Kidney (tissue), 14 donors: Measurements from ENCODE around the gene CYP11A1. TPM values are rescaled to one million over a fixed set of nuclear protein-coding genes. Genes with fewer than 3 reads are reported as not detected.

Experiments
- DNase-seq, 5 donors: peaks; one replicate each; pipeline ENCODE4 v3.0.0-alpha.2; 2013 to 2020
- FAIRE-seq: peaks from 2 replicates; lab custom pipeline; 2012; peaks lifted over from hg19 to GRCh38; lab: Jason Lieb, UNC
- H3K27ac ChIP-seq, 2 donors: one replicate each; pipeline ENCODE4 v1.7.0; 2013; ENCODE audit warnings: low read depth in 2 of 2, low read length in 2 of 2, inconsistent platforms in 1 of 2
- H3K27me3 ChIP-seq: one replicate; pipeline ENCODE4 v1.7.1; 2013; ENCODE audit warnings: low read length, inconsistent platforms; ENCODE audit not compliant: control insufficient read depth, insufficient read depth
- H3K36me3 ChIP-seq, 3 donors: one replicate each; pipeline versions ENCODE4 v1.7.0 to v1.7.1; 2013; ENCODE audit warnings: low read length in 3 of 3, control low read depth in 1 of 3, inconsistent platforms in 1 of 3; ENCODE audit not compliant: insufficient read depth in 3 of 3, control insufficient read depth in 2 of 3
- H3K4me1 ChIP-seq, 3 donors: one replicate each; pipeline versions ENCODE4 v1.7.0 to v1.7.1; 2013; ENCODE audit warnings: low read length in 3 of 3, inconsistent platforms in 1 of 3, low read depth in 1 of 3; ENCODE audit not compliant: control insufficient read depth in 2 of 3, insufficient read depth in 2 of 3
- H3K4me3 ChIP-seq, 3 donors: one replicate each; pipeline versions ENCODE4 v1.7.0 to v1.8.1; 2013; ENCODE audit warnings: low read length in 3 of 3, control low read depth in 1 of 3, inconsistent platforms in 1 of 3
- H3K9ac ChIP-seq, 3 donors: one replicate each; pipeline versions ENCODE4 v1.7.0 to v1.7.1; 2013; ENCODE audit warnings: low read length in 3 of 3, control low read depth in 1 of 3, inconsistent platforms in 1 of 3
- H3K9me3 ChIP-seq, 3 donors: one replicate each; pipeline versions ENCODE4 v1.7.0 to v1.7.1; 2013; ENCODE audit warnings: low read length in 3 of 3, control low read depth in 1 of 3, inconsistent platforms in 1 of 3; ENCODE audit not compliant: control insufficient read depth in 2 of 3, insufficient read depth in 1 of 3
- intact Hi-C: fragments of 100-400 bp; cut with DNase I; formaldehyde crosslinking; loops from one replicate; pipeline ENCODE4 v1.11.1; 2022
- polyA plus RNA-seq: library from polyadenylated mRNA; stranded (reverse); fragments of 350-450 nt; fragmentation: Illumina TruSeq; extraction: RNeasy Lipid Tissue Mini Kit (QIAGEN cat#74804); gene quantifications from one replicate; pipeline ENCODE4 v1.2.3, GENCODE V29; 2014; ENCODE audit warnings: low read depth, low replicate concordance; ENCODE audit not compliant: insufficient read depth
- total RNA-seq: library from RNA; stranded (reverse); fragmentation: NEBNext Ultra II Directional; extraction: Animal tissue kit (Norgen Biotek cat#: 25700); gene quantifications from one replicate; pipeline ENCODE4 v1.2.1, GENCODE V29; 2021
- TF ChIP-seq, protein P1 (sequence below): IDR thresholded peaks from 3 replicates; pipeline ENCODE4 v1.5.1; 2012; ENCODE audit warnings: mild to moderate bottlenecking, moderate library complexity, borderline replicate concordance; ENCODE audit not compliant: insufficient read depth; ENCODE audit errors: extremely low read depth
- donor health status: control.
- donor health status: control.
- donor health status: control.
- donor health status: control.
- donor health status: control.
- donor health status: DM: yes; HTN: yes; CAD: no.
- donor health status: Normal renal cell carcinoma (clear cell type).

The CYP11A1 gene
- total and polyA plus RNA-seq, 2 donors from 2014 or later: 0.13 to 2.7 TPM

- TF ChIP-seq, protein P1, sequence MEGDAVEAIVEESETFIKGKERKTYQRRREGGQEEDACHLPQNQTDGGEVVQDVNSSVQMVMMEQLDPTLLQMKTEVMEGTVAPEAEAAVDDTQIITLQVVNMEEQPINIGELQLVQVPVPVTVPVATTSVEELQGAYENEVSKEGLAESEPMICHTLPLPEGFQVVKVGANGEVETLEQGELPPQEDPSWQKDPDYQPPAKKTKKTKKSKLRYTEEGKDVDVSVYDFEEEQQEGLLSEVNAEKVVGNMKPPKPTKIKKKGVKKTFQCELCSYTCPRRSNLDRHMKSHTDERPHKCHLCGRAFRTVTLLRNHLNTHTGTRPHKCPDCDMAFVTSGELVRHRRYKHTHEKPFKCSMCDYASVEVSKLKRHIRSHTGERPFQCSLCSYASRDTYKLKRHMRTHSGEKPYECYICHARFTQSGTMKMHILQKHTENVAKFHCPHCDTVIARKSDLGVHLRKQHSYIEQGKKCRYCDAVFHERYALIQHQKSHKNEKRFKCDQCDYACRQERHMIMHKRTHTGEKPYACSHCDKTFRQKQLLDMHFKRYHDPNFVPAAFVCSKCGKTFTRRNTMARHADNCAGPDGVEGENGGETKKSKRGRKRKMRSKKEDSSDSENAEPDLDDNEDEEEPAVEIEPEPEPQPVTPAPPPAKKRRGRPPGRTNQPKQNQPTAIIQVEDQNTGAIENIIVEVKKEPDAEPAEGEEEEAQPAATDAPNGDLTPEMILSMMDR: no peak
- Histone ChIP-seq H3K9me3 (no peaks in the 10 kb centered on the region), H3K36me3 (no peaks in the 10 kb centered on the region), H3K4me1 (no peaks in the 10 kb centered on the region), H3K4me3 (no peak overlapping the region), H3K9ac (no peak overlapping the region), H3K27me3 (no peaks in the 10 kb centered on the region), H3K27ac (no peak overlapping the region)
- intact Hi-C loops: no loop called here
- FAIRE-seq (no peak), DNase-seq (no peak)
Observed at GRCh38 chr15:74330861-74331408, 36.5 kb downstream of the CYP11A1 start.

DNA sequence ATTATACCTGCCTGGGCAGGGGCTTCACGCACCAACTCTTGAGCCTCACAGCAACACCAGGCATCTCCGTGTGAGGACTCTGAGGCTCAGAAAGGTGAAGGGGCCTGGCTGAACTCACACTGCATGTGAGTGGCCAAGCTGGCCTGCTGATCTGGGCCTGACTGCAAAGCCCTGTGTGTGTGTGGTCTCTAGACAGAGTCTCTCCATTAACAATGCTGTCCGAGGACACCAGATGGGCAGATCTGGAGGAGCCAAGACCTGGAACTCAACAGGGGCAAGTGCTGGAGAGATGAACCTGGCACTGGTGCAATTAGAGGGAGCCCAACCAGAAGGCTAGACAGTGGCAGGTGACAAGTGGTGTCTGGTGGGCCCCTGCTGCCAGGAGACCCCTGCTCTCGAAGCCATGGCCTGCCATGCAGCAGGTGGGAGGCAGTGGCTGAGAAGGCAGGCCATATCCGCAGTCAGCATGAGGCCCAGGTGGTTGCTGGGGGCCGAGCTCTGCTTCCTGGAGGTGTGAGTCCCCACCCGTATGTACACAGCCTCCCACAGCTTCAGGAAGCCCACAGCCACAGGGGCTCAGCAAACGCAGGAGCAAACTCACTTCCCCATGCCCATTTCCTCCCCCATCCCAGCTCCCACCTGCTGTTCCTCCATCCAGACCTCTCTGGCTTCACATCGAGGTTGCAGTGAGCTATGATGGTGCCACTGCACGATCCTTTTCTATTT, 39.0 kb downstream of the CYP11A1 start:
- no peaks in the 10 kb centered on the region for H3K9me3 ChIP-seq
- no peak for DNase-seq
- intact Hi-C loops: no loop called here
- no peak overlapping the region for H3K4me3 ChIP-seq
- H3K27me3 ChIP-seq: no peaks in the 10 kb centered on the region
- TF ChIP-seq, protein P1: no peak
- H3K27ac ChIP-seq: no peak overlapping the region
- H3K36me3 ChIP-seq: no peaks in the 10 kb centered on the region
- no peak for FAIRE-seq
- no peak overlapping the region for H3K9ac ChIP-seq
- H3K4me1 ChIP-seq: no peaks in the 10 kb centered on the region

GRCh38 chr15:74327756-74328155, 39.7 kb downstream of the CYP11A1 start:
- FAIRE-seq (no peak), DNase-seq (no peak)
- Histone ChIP-seq H3K27me3 (no peaks in the 10 kb centered on the region), H3K4me1 (no peaks in the 10 kb centered on the region), H3K9me3 (no peaks in the 10 kb centered on the region), H3K4me3 (no peak overlapping the region), H3K36me3 (no peaks in the 10 kb centered on the region), H3K27ac (no peak overlapping the region), H3K9ac (no peak overlapping the region)
- intact Hi-C loops: no loop called here
- TF ChIP-seq, protein P1: no peak
